HCT116 (cell line): ENCODE data around the gene CTSZ. TPM values are rescaled to one million over a fixed set of nuclear protein-coding genes. Genes with fewer than 3 reads are reported as not detected.

Experiments used
- ATAC-seq: fragments of 200-7000 bp; cut with Tn5 transposase; 2 replicates; pipeline ENCODE4 v1.9.1; 2020; ENCODE audit warnings: mild to moderate bottlenecking, moderate library complexity
- BruUV-seq: library from RNA; stranded (reverse); fragments of 400-500 nt; replicated peaks from 2 replicates; lab custom pipeline; 2021; lab: Mats Ljungman, UMichigan
- CTCF ChIA-PET: fragments of 300-600 bp; sonication (Branson Sonifier 250); formaldehyde crosslinking; loops from one replicate; lab custom pipeline; 2021; ENCODE audit warnings: antibody characterized with exemption; lab: Charles Lee
- POLR2A ChIA-PET: fragments of 300-600, 350-600 bp; sonication (Branson Sonifier 250); formaldehyde crosslinking; loops from one replicate; lab custom pipeline; 2021; ENCODE audit warnings: antibody characterized with exemption; lab: Charles Lee
- RAD21 ChIA-PET, 2 experiments: fragments of 300-600 bp; sonication (Branson Sonifier 250); formaldehyde crosslinking; loops; one replicate each; lab custom pipeline; 2023; ENCODE audit warnings: low total read pairs in 2 of 2; ENCODE audit not compliant: uncharacterized antibody in 2 of 2, unreplicated experiment in 2 of 2, low non-redundant PET in 1 of 2; lab: Charles Lee
- DNase-seq: peaks from one replicate; pipeline ENCODE4 v3.0.0-alpha.2; 2010; ENCODE audit warnings: low read depth, low spot score
- H2AFZ ChIP-seq: fragments of 200-600 bp; shearing (Covaris generic), sonication (generic); 2 replicates; pipeline ENCODE4 v1.6.1; 2017; ENCODE audit warnings: low read depth, mixed run types, mixed read lengths, antibody characterized with exemption, low read length; ENCODE audit not compliant: poor library complexity, severe bottlenecking
- H3K27ac ChIP-seq: 2 replicates; pipeline ENCODE4 v1.5.1; 2012; ENCODE audit warnings: low read depth, low read length
- H3K27me3 ChIP-seq: fragments of 200-600 bp; sonication (generic); 2 replicates; pipeline ENCODE4 v1.6.1; 2016; ENCODE audit warnings: mixed run types, low read length, mixed read lengths; ENCODE audit not compliant: insufficient read depth
- H3K36me3 ChIP-seq, 2 experiments: fragments of 200-500 bp in 1 of 2; fragments of 200-600 bp in 1 of 2; sonication (Bioruptor generic) in 1 of 2; sonication (generic) in 1 of 2; 2 replicates each; pipeline versions ENCODE4 v1.5.1 to v1.6.1; 2014 to 2016; ENCODE audit warnings: low read length in 2 of 2, inconsistent platforms in 1 of 2, mixed read lengths in 1 of 2, mixed run types in 1 of 2; ENCODE audit not compliant: insufficient read depth in 2 of 2, control insufficient read depth in 1 of 2
- H3K4me1 ChIP-seq, 2 experiments: fragments of 200-600 bp in 1 of 2; sonication (generic) in 1 of 2; 2 replicates each; pipeline versions ENCODE4 v1.5.1 to v1.6.1; 2012 to 2017; ENCODE audit warnings: low read length in 2 of 2, inconsistent platforms in 1 of 2, mild to moderate bottlenecking in 1 of 2, mixed read lengths in 1 of 2, mixed run types in 1 of 2, moderate library complexity in 1 of 2; ENCODE audit not compliant: insufficient read depth in 2 of 2, control insufficient read depth in 1 of 2
- H3K4me2 ChIP-seq: fragments of 200-600 bp; sonication (generic); 2 replicates; pipeline ENCODE4 v1.6.1; 2017; ENCODE audit warnings: mixed run types, low read length, mixed read lengths
- H3K4me3 ChIP-seq, 2 experiments: fragments of 200-600 bp in 1 of 2; sonication (generic) in 1 of 2; replicated peaks in 1 of 2; 2 replicates each; pipeline ENCODE4 v1.5.1; 2011 to 2016; ENCODE audit warnings: low read length in 2 of 2, control low read depth in 1 of 2, low read depth in 1 of 2, mild to moderate bottlenecking in 1 of 2, mixed read lengths in 1 of 2, mixed run types in 1 of 2
- H3K79me2 ChIP-seq: fragments of 200-600 bp; sonication (generic); 2 replicates; pipeline ENCODE4 v1.6.1; 2017; ENCODE audit warnings: mild to moderate bottlenecking, mixed run types, low read length, moderate library complexity, mixed read lengths; ENCODE audit not compliant: insufficient read depth
- H3K9ac ChIP-seq: fragments of 200-600 bp; sonication (generic); 2 replicates; pipeline ENCODE4 v1.6.1; 2016; ENCODE audit warnings: low read length, mixed read lengths
- H3K9me2 ChIP-seq: fragments of 200-600 bp; sonication (generic), shearing (Covaris generic); 2 replicates; pipeline ENCODE4 v1.6.1; 2017; ENCODE audit warnings: mixed run types, mild to moderate bottlenecking, moderate library complexity; ENCODE audit not compliant: insufficient read depth
- H3K9me3 ChIP-seq, 2 experiments: fragments of 200-500 bp in 1 of 2; fragments of 200-600 bp in 1 of 2; sonication (Bioruptor generic) in 1 of 2; sonication (generic) in 1 of 2; 2 replicates each; pipeline ENCODE4 v1.6.1; 2014 to 2017; ENCODE audit warnings: low read length in 2 of 2, mixed read lengths in 2 of 2, inconsistent platforms in 1 of 2, low read depth in 1 of 2, mild to moderate bottlenecking in 1 of 2, mixed run types in 1 of 2, moderate library complexity in 1 of 2; ENCODE audit not compliant: control insufficient read depth in 1 of 2, insufficient read depth in 1 of 2
- H4K20me1 ChIP-seq: fragments of 200-600 bp; sonication (generic), shearing (Covaris generic); 2 replicates; pipeline ENCODE4 v1.6.1; 2017; ENCODE audit warnings: mixed run types, mild to moderate bottlenecking, moderate library complexity; ENCODE audit not compliant: insufficient read depth
- ATF3 ChIP-seq: IDR thresholded peaks from 2 replicates; pipeline ENCODE4 v1.6.1; 2012
- CTCF ChIP-seq, 3 experiments: fragments of 200-600 bp in 1 of 3; sonication (generic) in 1 of 3; IDR thresholded peaks in 2 of 3; conservative IDR thresholded peaks in 1 of 3; 2 replicates each; pipeline ENCODE4 v1.5.1; 2012 to 2017; ENCODE audit warnings: low read depth in 2 of 3, low read length in 2 of 3, antibody characterized with exemption in 1 of 3, borderline replicate concordance in 1 of 3, control low read depth in 1 of 3, mild to moderate bottlenecking in 1 of 3, mixed read lengths in 1 of 3, mixed run types in 1 of 3, moderate library complexity in 1 of 3; ENCODE audit not compliant: insufficient read depth in 1 of 3
- EGR1 ChIP-seq: IDR thresholded peaks from 2 replicates; pipeline ENCODE4 v1.6.1; 2012; ENCODE audit warnings: low read depth
- FOSL1 ChIP-seq: IDR thresholded peaks from 2 replicates; pipeline ENCODE4 v1.6.1; 2012; ENCODE audit warnings: low read depth
- JUND ChIP-seq: IDR thresholded peaks from 2 replicates; pipeline ENCODE4 v1.6.1; 2012
- POLR2A ChIP-seq: IDR thresholded peaks from 2 replicates; pipeline ENCODE4 v1.7.0; 2011; ENCODE audit warnings: borderline replicate concordance; ENCODE audit not compliant: insufficient read depth, insufficient read length; ENCODE audit errors: extremely low read depth
- RAD21 ChIP-seq: IDR thresholded peaks from 2 replicates; pipeline ENCODE4 v1.6.1; 2012; ENCODE audit warnings: low read depth, mild to moderate bottlenecking
- SP1 ChIP-seq: IDR thresholded peaks from 2 replicates; pipeline ENCODE4 v1.6.1; 2012; ENCODE audit warnings: low read depth
- ZFX ChIP-seq: fragments of 450-650 bp; IDR thresholded peaks from 2 replicates; pipeline ENCODE4 v1.6.1; 2017
- intact Hi-C: fragments of 100-400 bp; cut with micrococcal nuclease; formaldehyde crosslinking; loops from 2 replicates; pipeline ENCODE4 v1.10.0; 2022
- total RNA-seq: library from RNA; stranded (reverse); gene quantifications from one replicate; pipeline ENCODE4 v1.2.1, GENCODE V29; 2021; ENCODE audit not compliant: unreplicated experiment

CTSZ gene
- total RNA-seq, 1 experiment from 2014 or later: 100 TPM

GRCh38 chr20:58998656-58999055 lies 8.4 kb downstream of the CTSZ start:
- intact Hi-C loops: no loop called here
- H3K79me2 ChIP-seq: peaks cover 6% of the 10 kb centered on the region; the same call in 1 of the 2 replicates
- no peak overlapping the region for H3K4me3 ChIP-seq
- no peak overlapping the region for H3K4me2 ChIP-seq
- H4K20me1 ChIP-seq: no peaks in the 10 kb centered on the region
- ChIA-PET CTCF (interaction anchor here (0.7 kb wide), 1 partner anchor 457 kb away, joined by 3 read pairs; no protein-coding TSS in a partner anchor), RAD21 (no interaction called here), POLR2A (no interaction called here)
- TF ChIP-seq ZFX (no peak), RAD21 (no peak), ATF3 (no peak), SP1 (no peak), EGR1 (no peak)
- no peaks in the 10 kb centered on the region for H3K9me2 ChIP-seq
- peaks cover 34 to 42% of the 10 kb centered on the region in 2 experiments for H3K36me3 ChIP-seq
- H3K9ac ChIP-seq: no peak overlapping the region
- BruUV-seq: no TSS peak
- H3K9me3 ChIP-seq: no peaks in the 10 kb centered on the region
- no peaks in the 10 kb centered on the region for H3K4me1 ChIP-seq
- H3K27ac ChIP-seq: no peak overlapping the region
- no peak for ATAC-seq
- no peak for DNase-seq
- no peak overlapping the region for H2AFZ ChIP-seq
- no peaks in the 10 kb centered on the region for H3K27me3 ChIP-seq

- POLR2A ChIA-PET: interaction anchor here (0.6 kb wide), 1 partner anchor 67 kb away, joined by 3 read pairs; no protein-coding TSS in a partner anchor
- intact Hi-C loops: no loop called here
- no peak overlapping the region for H3K4me2 ChIP-seq
These were observed 9.8 kb downstream of the CTSZ start for GRCh38 chr20:58997141-58997770.

More at GRCh38 chr20:58997141-58997770, 9.8 kb downstream of the CTSZ start:
- BruUV-seq: no TSS peak
- Histone ChIP-seq H3K9me2 (no peaks in the 10 kb centered on the region), H3K27me3 (no peaks in the 10 kb centered on the region), H2AFZ (no peak overlapping the region), H3K4me3 (no peak overlapping the region), H4K20me1 (no peaks in the 10 kb centered on the region)
- TF ChIP-seq EGR1 (no peak), JUND (no peak), CTCF (IDR thresholded peaks at IDR 0.05 in 2 of 3, conservative IDR thresholded peaks at IDR 0.05 in 1 of 3; ENCODE audit: borderline replicate concordance in 1 of 3, insufficient read depth in 1 of 3, low read depth in 2 of 3, low read length in 2 of 3) (no peak), ATF3 (no peak), POLR2A (no peak), FOSL1 (no peak)
- TF ChIP-seq, all 23 proteins: peak for 0
- Histone ChIP-seq H3K9me3 (no peaks in the 10 kb centered on the region), H3K27ac (no peak overlapping the region), H3K4me1 (no peaks in the 10 kb centered on the region), H3K79me2 (peaks cover 5% of the 10 kb centered on the region; the same call in 1 of the 2 replicates), H3K9ac (no peak overlapping the region), H3K36me3 (peaks cover 45 to 52% of the 10 kb centered on the region in 2 experiments)
- ChIA-PET RAD21 (no interaction called here), CTCF (no interaction called here)
- DNase-seq: no peak
- peak; percentile 26; the same call in 1 of the 2 replicates for ATAC-seq
